ENCODE data around the gene FAM174B.

The FAM174B gene

GRCh38 chr15:92655178-92655995, at the start of gene FAM174B:
Gene FAM174B, minus strand, starts transcription at chr15:92655775.
- no peak within 1 kb of the TSS for H3K27ac ChIP-seq
- DNase-seq (ENCODE audit: low read depth, low spot score): no peak

DNA sequence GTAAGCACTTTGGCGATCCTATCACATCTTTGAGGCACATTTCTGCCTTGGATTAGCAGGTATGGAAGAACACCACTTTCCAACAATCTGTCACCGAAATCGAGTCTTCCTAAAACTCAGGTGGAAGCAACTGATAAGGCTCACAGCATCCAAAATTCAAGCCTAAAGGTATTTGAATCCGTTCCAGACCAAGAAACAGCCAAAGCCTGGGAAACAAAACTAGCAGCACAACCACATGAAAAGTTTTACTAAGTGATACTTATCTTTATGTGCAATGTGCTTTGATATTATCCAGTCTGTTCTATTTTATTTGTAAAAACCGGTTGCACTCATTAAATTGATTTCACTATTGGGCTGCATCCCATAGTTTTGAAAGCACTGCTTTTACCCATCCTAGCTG, 40.5 kb upstream of the FAM174B start:
- H3K27ac ChIP-seq: no peak overlapping the region
- DNase-seq (ENCODE audit: low read depth, low spot score): no peak

GRCh38 chr15:92693691-92694331, 38.2 kb upstream of the FAM174B start:
- no peak overlapping the region for H3K27ac ChIP-seq
- no peak for DNase-seq (ENCODE audit: low read depth, low spot score)

GRCh38 chr15:92690395-92690794, 34.8 kb upstream of the FAM174B start:
- no peak for DNase-seq (ENCODE audit: low read depth, low spot score)
- no peak overlapping the region for H3K27ac ChIP-seq

GRCh38 chr15:92687746-92688145, 32.2 kb upstream of the FAM174B start:
- no peak overlapping the region for H3K27ac ChIP-seq
- no peak for DNase-seq (ENCODE audit: low read depth, low spot score)

- no peak for DNase-seq (ENCODE audit: low read depth, low spot score)
- H3K27ac ChIP-seq: peak overlapping the region; percentile 19
Measured at GRCh38 chr15:92687195-92687602, 31.6 kb upstream of the FAM174B start.

DNA sequence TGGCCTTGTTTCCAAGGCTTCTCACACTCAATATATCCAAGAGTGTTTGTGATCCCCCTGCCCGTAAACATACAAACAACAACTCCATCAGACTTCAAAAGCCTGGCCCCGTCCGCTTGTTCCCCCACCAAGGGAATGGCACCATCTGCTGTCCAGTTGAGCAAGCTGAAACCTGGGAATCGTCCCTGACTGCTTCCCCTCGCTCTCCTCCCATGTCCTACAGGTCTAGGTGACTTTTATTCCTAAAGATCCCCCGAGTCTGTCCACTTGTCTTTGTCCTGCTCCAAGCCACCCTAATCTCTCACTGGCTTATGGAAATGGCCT, 27.9 kb upstream of the FAM174B start:
- no peak for DNase-seq (ENCODE audit: low read depth, low spot score)

GRCh38 chr15:92682741-92683510, 27.4 kb upstream of the FAM174B start:
- no peak overlapping the region for H3K27ac ChIP-seq
- DNase-seq (ENCODE audit: low read depth, low spot score): no peak

More for the DNA sequence above, 27.9 kb upstream of the FAM174B start:
- no peak overlapping the region for H3K27ac ChIP-seq

- DNase-seq (ENCODE audit: low read depth, low spot score): no peak
- H3K27ac ChIP-seq: no peak overlapping the region
Measured at GRCh38 chr15:92681141-92681631, 25.6 kb upstream of the FAM174B start.

GRCh38 chr15:92677999-92678398, 22.4 kb upstream of the FAM174B start:
- no peak overlapping the region for H3K27ac ChIP-seq
- DNase-seq (ENCODE audit: low read depth, low spot score): no peak

DNA sequence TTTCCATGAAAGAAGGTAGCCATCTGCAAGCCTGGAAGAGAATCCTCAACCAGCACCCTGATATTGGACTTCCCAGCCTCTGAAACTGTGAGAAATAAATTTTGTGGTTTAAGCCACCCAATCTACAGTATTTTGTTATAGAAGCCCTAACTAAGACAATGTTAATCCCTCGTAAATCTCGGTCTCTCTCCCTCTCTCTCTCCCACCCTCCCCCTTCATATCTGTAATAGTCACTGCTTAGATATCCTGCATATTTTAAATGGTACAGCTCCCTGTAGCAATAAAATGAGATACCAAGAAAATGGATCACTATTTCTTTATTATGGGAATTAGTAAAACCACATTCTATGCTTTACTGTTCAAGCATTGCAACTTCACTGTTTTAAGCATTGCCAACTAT, 21.0 kb upstream of the FAM174B start:
- no peak for DNase-seq (ENCODE audit: low read depth, low spot score)
- H3K27ac ChIP-seq: no peak overlapping the region

DNA sequence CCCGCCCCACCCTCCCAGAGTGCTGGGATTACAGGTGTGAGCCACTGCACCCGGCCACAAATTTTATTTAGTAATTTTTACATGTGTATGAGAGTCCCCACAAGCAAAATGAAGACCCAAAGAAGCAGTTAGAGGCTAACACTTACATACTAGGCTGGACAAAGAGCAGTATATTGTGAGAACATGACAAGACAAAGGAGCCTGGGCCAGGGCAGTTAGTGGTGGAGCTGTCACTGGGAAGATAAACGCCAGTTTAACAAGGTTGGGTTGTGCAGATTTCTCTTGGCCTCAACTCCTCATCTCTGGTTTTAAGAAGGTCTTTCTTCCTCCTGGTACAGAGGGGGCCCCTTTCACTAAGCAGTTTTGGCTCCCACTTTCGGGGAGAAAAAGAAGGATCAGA, 19.9 kb upstream of the FAM174B start:
- H3K27ac ChIP-seq: no peak overlapping the region
- no peak for DNase-seq (ENCODE audit: low read depth, low spot score)

GRCh38 chr15:92674347-92674746, 18.8 kb upstream of the FAM174B start:
- H3K27ac ChIP-seq: no peak overlapping the region
- no peak for DNase-seq (ENCODE audit: low read depth, low spot score)

- no peak overlapping the region for H3K27ac ChIP-seq
- DNase-seq (ENCODE audit: low read depth, low spot score): no peak
Measured at GRCh38 chr15:92672102-92672501, 16.5 kb upstream of the FAM174B start.

GRCh38 chr15:92671406-92671805, 15.8 kb upstream of the FAM174B start:
- no peak overlapping the region for H3K27ac ChIP-seq
- DNase-seq (ENCODE audit: low read depth, low spot score): no peak

DNA sequence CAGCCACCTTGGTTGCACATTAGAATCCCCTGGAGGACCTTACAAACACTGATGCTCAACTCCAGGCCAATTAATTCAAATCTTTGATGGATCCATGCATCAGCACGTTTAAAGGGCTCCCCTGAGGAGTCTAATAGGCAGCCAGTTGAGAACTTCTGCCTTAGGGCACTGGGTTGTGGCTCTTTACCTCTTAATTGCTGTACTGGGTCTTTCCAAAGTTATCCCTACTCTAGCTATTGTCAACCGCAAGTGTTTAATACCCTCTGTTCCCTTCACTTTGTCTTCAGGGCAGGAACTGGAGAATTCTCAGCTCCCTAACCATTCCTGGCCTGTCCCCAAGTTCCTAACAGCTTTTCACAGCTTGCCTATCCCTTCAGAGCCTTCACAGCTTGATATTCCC, 15.0 kb upstream of the FAM174B start:
- no peak overlapping the region for H3K27ac ChIP-seq
- DNase-seq (ENCODE audit: low read depth, low spot score): no peak

GRCh38 chr15:92669432-92669831, 13.9 kb upstream of the FAM174B start:
- no peak overlapping the region for H3K27ac ChIP-seq

DNA sequence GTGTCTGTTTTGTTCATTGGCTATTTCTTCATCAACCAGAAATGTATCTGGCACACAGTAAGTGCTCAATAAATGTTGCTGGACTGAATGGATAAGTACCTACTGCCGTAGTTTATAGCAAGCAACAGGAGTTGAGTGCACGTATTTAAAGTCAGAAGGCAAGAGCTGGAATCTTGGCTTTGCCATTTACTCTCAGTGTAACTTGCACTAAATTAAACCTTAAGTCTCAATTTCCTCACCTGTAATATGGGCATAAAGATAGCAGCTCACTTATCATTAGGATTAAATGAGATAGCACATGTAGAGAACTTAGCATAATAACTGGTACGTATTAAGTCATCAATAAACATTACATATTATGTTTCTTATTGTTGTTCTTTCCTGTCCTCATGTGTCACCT, 13.0 kb upstream of the FAM174B start:
- no peak overlapping the region for H3K27ac ChIP-seq
- no peak for DNase-seq (ENCODE audit: low read depth, low spot score)

More at GRCh38 chr15:92669432-92669831, 13.9 kb upstream of the FAM174B start:
- no peak for DNase-seq (ENCODE audit: low read depth, low spot score)

- no peak for DNase-seq (ENCODE audit: low read depth, low spot score)
- H3K27ac ChIP-seq: no peak overlapping the region
Measured at GRCh38 chr15:92667970-92668485, 12.5 kb upstream of the FAM174B start.

DNA sequence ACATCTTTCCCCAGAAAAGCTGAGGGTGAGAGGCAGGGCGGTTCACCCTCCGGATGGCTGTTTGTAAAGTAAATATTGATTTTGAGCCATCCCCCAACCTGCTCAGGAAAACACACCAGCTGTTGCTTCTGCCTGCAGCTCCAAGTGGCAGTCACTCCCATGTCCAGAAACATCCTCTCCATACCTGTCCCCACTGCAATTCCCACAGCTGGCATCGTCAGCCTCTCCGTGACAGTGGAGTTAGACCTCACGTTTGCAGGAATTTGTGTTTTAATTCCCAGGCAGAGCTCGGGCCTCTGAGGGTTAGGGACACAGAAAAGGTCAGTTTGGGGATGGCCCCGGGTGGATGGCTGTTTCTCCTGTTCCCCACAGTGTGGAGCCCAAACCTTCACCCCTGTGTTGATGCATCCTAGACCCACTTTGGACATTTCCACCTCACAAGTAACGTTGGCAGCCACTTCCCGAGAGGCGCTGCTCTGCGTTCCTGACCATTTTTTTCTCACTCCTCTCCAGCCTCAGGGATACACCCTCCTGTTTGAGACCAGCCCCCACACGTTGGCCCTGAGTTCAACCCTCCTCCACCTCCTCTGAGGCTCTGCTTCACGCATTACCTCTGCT, 11.8 kb upstream of the FAM174B start:
- DNase-seq (ENCODE audit: low read depth, low spot score): no peak
- H3K27ac ChIP-seq: no peak overlapping the region

Measured in epithelial cell of prostate (primary cell).